NCI-H2196 treated with DMSO at 0.1 percent for 48 hours (cell line): ENCODE measurements around the gene ENG.

Experiments used
- DNase-seq: peaks from one replicate; lab custom pipeline; 2025; ENCODE audit not compliant: unreplicated experiment; lab: John Stamatoyannopoulos, UW

The ENG gene

GRCh38 chr9:127778280-127779135 lies 76.0 kb downstream of the ENG start, which contains the start of gene SH2D3C:
TSS of gene SH2D3C (minus strand) at chr9:127778666. CDS start at chr9:127778627, 39 bp downstream.
- DNase-seq, result no peak

GRCh38 chr9:127777368-127777980 lies 77.0 kb downstream of the ENG start:
- DNase-seq, result no peak

DNA sequence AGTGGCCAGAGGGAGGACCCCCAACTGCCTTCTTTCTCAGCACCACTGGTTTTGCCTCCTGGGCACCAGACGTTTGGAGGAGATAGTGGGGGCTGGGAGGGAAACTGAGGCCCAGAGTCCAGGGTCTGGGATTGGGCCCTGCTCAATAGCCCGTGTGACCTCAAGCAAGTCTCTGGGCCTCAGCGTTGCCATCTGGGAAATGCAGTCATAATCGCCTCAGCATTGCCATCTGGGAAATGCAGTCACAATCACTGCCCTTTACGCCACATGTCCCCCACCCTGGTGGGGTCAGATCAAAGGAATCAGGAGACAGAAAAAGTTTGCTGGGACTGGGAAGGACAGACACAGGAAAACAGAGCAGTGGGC lies 77.6 kb downstream of the ENG start:
- no peak for DNase-seq

DNA sequence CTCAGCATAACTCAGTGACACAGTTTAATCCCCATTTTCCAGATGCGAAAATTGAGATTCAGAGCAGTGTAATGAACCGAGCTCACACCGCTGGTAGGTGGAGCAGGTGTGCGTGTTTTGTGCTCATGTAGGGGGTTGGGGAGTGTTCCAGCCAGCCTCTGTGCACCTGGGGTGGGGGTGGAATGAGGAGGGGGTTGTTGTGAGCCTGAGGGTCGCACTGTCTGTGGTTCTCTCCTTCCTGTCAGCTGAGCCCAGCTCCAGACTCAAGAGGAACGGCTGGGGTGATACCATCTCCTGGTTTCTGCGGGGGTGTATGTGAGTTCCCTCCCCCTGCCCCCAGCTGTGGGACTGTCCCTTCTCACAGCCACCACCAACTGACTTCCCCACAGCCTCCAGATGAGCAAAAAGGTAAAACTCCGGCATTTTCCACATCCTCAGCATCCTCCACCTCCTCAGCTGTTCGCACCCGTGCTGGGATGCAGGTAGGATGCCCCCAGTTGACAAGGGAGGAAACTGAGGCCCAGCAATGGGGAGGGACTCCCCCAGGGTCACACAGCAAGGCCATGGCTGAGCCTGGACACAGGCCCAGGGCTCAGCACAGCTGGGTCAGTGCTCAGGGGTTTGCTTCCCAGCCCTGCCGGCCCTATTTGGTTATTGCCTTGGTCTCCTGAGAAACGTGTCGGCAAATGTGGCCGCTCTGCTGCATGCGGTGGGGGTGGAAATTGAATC lies 78.1 kb downstream of the ENG start:
- no peak for DNase-seq

- no peak for DNase-seq
These were observed 80.5 kb downstream of the ENG start for GRCh38 chr9:127773981-127774380.

DNA sequence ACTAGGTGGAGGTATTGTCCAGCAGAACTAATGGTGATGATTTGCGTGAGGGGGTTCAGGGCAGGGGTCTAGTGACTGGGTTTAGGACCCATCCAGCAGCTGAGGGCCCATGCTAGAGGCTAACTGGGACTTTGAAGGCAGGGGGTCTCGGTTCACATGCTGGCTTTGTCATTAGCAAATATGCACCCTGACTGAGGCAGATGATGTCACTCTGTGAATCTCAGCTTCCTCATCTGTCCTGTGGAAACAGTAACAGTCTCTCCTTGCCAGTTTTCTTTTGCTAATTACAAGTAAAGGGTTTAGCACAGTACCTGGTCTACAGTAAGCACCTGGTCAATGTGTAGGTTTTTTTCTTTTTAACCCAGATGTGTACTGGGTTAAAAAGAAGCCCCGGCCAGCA lies 81.2 kb downstream of the ENG start:
- DNase-seq, result no peak

DNA sequence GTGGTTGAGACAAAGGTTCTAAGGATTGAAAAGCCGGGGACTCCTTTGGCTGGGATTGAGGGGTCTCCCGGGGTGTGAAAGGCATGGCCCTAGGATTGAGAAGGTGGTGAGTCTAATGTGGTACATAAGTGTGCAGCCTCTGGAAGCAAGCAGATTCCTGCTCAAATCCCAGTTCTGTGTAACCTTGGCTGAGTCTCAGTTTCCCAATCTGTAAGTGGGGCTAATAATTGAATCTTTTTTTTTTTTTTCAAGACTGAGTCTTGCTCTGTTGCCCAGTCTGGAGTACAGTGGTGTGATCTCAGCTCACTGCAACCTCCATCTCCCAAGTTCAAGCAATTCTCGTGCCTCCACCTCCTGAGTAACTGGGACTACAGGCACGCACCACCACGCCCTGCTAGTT lies 81.9 kb downstream of the ENG start:
- DNase-seq, result no peak

DNA sequence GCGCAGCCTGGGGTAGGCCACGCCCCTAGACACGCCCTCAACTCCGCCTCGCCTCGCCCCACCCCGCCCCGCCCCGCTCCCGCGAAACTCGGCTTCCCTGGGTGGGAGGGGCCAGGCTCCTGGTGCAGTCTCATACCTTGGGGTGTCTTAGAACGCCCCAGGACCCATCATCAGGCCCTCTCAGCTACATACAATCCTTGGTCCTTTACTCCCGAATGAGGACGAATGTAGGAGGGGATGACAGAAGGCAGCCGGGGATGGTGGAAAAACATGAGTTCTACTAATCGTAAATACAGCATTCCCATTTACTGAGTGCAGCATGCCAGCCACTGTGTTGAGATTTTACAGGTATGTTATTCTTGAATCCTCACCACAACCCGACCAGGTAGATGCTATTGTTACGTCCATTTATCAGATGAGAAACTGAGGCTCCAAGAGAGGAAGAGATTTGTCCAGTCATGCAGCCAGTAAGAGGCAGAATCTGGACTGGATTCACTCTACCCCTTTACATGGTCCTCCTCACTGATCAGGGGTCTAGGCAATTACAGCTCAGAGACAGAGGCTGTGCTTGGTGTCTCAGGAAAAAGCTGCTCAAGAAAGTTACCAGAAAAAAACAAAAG lies 82.8 kb downstream of the ENG start:
- no peak for DNase-seq

DNA sequence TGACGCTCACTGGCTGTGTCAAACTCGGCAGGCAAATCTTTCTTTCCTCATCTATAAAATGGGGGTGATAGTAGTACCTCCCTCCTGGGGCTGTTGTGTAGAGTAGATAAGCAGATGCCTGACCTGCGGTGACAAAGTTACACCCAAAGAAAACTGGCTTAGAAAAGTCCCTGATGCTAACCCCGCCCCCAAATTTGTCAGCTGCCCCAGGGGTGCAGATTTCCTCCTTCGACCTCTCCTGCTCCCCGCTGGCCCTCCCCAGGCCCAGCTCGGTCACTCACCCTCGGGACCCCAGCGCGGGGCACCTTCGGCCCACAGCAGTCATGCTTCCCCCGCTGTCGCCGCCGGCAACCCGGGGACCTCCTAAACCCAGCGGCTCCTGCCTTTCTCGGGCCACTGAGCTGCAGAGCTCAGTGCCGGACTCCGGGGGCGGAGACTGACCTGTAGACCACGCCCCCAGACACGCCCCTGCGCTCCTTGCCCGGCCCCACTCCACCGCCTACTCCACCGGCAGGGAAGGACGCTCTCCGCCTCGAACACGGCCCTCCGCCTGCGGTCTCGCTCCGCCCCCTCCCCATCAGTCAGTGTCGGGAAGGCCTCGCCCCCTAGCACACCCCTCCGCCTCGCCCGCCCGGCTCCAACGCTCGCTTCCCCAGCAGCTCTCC lies 83.4 kb downstream of the ENG start:
- DNase-seq, result peak; percentile 97

DNA sequence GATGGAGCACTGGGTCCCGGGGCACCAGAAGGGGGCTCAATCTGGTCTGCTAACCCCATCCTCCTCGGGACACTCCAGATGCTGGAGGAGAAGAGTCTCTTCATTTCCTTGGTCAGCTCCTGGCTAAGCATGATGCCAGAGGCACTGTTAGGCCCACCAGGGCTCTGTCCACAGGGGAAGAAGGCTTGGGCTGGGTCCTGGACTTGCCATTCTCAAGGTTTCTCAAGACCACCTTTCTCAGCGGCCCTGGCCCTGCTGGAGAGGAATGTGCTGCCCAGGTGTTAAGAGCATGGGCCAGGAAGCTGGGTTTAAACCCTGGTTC lies 83.9 kb downstream of the ENG start:
- no peak for DNase-seq

DNA sequence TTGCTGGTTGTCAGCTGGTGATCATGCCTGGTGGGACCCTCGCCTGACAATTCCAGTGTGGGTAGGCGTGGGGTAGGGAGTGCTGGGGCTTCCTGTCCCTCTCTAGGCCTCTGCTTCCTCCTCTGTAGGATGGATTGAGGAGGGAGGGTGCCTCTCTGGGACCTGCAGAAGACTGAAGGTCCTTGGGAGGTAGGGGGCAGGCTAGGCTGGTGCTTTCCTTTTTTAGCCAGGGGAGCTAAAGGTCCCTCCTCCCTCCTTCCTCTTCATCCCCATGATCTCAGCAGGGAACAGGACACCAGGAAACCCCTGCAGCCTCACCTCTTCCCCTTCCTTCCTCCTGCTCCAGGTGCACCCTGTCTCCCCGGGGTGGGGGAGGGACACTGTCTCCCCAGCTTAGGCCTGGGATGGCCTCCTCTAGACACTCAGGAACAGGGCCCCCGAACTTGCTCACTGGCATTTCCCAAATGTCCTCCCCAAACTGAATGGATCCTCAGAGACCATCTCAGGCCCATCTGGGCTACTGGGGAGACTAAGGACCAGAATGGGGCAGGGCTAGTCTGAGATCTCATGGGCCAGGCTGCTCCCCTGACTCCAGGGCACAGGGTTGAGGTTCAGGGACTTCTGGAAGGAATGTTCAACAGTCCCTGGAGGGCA lies 84.4 kb downstream of the ENG start:
- DNase-seq, result no peak

DNA sequence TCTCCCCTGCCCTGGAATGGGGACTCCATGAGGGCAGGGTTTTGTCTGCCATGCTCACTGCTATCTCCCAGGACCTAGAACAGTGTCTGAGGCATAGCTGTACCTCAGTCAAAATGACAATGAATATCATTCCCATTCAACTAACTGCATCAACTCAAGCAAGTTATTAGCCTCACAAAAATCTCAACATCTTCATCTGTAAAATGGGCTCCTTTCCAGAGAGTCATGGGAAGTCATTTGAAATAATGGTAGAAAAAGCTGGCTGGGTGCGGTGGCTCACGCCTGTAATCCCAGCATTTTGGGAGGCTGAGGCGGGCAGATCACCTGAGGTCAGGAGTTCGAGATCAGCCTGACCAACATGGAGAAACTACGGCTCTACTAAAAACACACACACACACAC lies 85.4 kb downstream of the ENG start:
- DNase-seq, result no peak

DNA sequence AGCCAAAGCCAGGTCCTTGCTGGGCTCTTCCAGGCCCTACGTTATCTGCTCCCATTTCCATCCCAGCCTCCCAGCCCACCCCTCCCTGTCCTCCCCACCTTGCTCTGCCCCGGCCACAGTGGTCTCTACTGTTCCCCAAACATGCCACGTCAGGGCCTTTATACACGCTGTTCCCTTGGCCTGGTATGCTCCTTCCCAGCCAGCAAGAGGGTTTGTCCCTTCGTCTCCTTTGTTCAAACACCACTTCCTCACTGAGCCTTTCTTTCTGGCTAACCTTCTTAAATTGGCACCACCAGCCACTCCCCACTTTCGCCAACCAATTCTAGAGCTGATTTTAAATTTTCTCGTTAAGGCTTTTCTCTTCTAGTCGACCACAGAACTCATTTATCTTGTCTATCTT lies 85.8 kb downstream of the ENG start:
- no peak for DNase-seq

GRCh38 chr9:127767909-127768331 lies 86.5 kb downstream of the ENG start:
- no peak for DNase-seq

GRCh38 chr9:127767410-127767809 lies 87.0 kb downstream of the ENG start:
- no peak for DNase-seq

- DNase-seq, result no peak
These were observed 89.0 kb downstream of the ENG start for GRCh38 chr9:127765418-127765817.
